ENCODE data around the gene HOXD8.

- TF ChIP-seq EZH2 (IDR thresholded peaks at IDR 0.05; ENCODE audit: low read depth) (no peak), CTCF (conservative IDR thresholded peaks at IDR 0.05) (no peak)
These were observed 41.2 kb downstream of the HOXD8 start for GRCh38 chr2:176170602-176171305.
